HG03521 (cell line): Measurements from ENCODE around the gene ST6GALNAC6.

ENCODE experiments used
- ATAC-seq: cut with Tn5 transposase; IDR thresholded peaks from one replicate; pipeline ENCODE4 v1.9.1; 2021; ENCODE audit warnings: mild to moderate bottlenecking, moderate library complexity; ENCODE audit not compliant: unreplicated experiment

Gene ST6GALNAC6

GRCh38 chr9:127934986-127935385 lies 35.6 kb upstream of the ST6GALNAC6 start:
- no peak for ATAC-seq

GRCh38 chr9:127934248-127934647 lies 34.8 kb upstream of the ST6GALNAC6 start:
- no peak for ATAC-seq

GRCh38 chr9:127931092-127931881 lies 31.9 kb upstream of the ST6GALNAC6 start:
- ATAC-seq: peak; percentile 18

- ATAC-seq: peak; percentile 80
Measured at GRCh38 chr9:127930231-127931091, 31.1 kb upstream of the ST6GALNAC6 start, which contains the start of gene PIP5KL1. PIP5KL1 (minus strand) TSS chr9:127930777; CDS start chr9:127930752, 25 bp downstream.

- no peak for ATAC-seq
Measured at GRCh38 chr9:127929625-127929979, 30.2 kb upstream of the ST6GALNAC6 start.

GRCh38 chr9:127928676-127929624 lies 29.5 kb upstream of the ST6GALNAC6 start:
- ATAC-seq: no peak

- ATAC-seq: no peak
Measured at GRCh38 chr9:127927988-127928675, 28.7 kb upstream of the ST6GALNAC6 start.

GRCh38 chr9:127927201-127927987 lies 28.0 kb upstream of the ST6GALNAC6 start:
- ATAC-seq: no peak

- ATAC-seq: no peak
Measured at GRCh38 chr9:127926906-127927200, 27.4 kb upstream of the ST6GALNAC6 start.

DNA sequence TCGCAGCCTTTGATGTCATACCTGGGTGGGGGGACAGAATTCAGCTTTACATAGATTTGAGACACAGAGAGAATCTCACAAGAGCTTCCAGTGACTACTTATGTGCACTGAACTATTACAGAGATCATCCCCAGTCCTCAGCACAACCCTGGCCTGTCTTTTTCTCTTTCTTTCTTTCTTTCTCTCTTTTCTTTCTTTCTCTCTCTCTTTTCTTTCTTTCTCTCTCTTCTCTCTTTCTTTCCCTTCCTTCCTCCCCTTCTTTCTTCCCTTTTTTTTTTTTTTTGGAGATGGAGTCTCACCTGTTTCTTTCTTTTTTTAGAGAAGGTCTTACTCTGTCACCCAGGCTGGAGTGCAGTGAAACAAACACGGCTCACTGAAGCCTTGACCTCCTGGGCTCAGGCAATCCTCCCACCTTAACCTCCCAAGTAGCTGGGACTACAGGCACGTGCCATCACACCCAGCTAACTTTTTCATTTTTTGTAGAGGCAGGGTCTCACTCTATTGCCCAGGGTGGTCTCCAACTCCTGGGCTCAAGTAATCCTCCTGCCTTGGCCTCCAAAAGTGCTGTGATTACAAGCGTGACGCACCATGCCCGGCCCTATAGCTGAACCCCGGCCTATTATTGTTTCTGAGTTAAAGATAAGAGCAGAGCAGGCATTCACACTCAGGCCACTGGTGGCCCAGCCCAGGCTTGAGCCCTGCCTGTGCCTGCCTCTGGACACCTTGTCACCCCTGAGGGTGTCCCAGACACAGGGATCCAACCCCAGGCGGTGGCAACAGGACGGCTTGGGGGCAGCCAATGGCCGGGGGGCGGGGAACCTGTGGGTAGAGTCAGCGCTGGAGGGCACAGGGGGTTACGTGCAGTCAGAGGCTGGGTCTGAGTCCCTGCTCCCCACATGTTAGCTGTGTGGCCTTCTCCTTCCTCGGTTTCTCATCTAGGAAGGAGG lies 26.8 kb upstream of the ST6GALNAC6 start:
- ATAC-seq: no peak

- no peak for ATAC-seq
Measured at GRCh38 chr9:127924736-127925444, 25.5 kb upstream of the ST6GALNAC6 start.

DNA sequence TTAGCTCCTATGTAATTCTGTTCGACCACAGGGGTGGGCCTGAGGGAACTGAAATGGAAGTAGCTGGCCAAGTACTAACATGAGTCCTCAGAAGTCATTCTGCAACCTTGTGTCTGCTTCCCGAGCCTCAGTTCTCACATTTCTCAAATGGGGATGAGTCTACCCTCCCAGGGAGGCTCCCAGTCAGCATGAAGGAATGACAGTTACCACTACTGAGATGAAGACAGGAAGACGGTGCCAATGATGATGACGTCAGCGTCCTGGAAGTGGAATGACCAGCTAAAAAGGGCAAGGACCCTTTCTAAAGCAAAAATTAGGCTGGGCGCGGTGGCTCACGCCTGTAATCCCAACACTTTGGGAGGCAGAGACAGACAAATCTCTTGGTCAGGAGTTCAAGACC lies 24.4 kb upstream of the ST6GALNAC6 start:
- ATAC-seq: no peak

DNA sequence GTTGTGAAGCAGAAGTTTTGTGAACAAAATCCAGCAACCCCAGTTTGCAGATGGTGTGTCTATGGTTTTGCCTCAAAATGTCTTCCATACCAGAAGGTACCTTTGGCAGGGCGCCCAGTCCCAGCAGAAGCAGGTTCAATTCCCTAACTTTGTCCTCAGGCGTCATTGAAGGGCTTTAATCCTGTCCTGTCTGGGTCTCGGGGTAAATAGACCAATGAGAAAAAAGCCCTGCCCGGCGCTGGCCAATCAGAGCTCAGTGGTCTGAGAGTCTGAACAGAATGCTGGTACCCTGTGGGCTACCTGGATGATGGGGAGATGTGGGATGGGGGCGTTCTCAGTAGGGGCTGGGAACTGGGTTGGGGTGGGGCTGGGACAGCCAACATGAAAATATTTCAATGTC lies 23.6 kb upstream of the ST6GALNAC6 start:
- ATAC-seq: no peak

- ATAC-seq: no peak
Measured at GRCh38 chr9:127921557-127922120, 22.2 kb upstream of the ST6GALNAC6 start.

GRCh38 chr9:127920794-127921193 lies 21.4 kb upstream of the ST6GALNAC6 start:
- ATAC-seq: no peak

DNA sequence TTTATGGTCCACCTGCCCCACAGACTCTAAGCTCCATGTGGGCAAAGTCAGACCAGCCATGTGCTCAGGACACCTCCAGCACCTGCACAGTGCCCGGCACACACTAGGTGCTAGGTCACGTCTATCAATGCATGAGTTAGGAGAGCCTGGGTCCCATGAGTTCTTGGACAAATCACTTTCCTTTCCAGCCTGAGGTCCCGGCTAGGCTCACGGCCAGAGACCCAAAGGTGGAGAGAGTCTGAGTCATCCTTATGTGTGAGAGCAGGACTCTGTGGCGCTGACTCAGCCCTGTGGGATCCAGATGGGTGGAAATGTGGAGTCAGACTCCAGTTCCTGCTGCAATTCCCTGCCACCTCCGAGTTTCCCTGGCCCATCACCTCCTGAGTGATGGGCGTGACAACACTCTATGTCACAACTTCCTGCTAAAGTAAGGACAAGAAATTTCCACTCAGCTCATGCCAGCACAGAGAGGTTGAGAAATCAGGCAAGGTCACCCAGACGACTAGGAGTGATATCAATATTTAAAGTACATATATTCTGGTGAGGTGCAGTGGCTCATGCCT lies 19.9 kb upstream of the ST6GALNAC6 start:
- ATAC-seq: no peak
